ENCODE results near the gene PPP3CB.

The PPP3CB gene

DNA sequence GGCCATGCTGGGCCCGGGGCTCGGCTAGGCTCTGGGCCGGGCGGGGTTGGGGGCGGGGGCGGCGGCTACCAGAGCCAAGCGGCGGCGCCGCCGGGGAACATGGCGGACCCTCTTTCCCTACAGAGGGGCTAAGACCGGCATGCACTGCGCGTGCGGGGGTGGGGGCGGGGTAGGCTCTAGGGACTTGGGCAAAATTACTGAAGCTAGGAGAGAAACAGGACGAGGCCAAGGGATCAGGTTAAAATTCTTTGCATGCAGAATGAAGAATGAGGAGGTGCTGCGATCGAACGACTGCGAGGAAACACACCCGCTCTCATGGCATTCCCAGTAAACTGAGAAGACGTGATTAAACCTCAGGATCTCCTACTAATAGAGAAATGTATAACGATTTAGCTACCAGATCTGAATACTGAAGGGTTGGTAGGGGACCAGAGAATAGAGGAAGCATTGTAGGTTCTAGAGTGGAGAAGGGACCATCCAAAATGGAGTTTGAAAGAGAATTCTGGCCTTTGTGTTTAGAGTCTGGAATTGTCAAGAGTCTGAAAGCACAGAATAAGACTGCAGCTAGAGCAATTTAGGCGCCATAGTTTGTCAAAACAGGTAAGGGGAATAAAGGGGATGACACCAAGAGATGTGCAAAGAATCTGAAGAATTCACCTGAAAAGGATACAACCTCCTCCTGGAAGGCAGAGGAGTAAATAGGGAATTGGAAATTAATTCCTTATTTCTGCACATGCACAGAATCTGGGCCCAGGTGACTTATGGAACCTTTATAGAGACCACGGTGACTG, at the start of gene PPP3CB:
TSS of gene PPP3CB (minus strand) at position 141 of the 791 bp plus-strand sequence. CDS start at position 6, 135 bp downstream.
- DNase-seq = peak; percentile 92

DNA sequence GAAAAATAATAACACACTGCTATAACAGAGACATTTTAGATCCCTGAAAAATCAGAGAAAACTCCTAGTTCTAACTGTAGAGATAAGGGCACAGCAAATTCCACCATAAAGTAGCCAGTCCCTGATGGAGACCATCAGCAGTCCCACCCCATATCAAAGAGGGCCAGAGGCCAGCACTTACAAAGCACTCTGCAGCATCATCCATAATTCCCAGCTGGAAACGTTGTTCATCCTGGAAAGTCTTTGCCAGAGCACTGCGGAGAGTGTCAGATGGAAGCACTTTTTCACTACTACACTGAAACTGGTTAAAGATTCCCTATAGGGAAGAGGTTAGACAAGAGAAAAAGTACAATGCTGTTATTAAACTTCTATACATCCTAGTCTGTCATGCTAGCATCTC, 49.5 kb upstream of the PPP3CB start:
- DNase-seq = no peak

DNA sequence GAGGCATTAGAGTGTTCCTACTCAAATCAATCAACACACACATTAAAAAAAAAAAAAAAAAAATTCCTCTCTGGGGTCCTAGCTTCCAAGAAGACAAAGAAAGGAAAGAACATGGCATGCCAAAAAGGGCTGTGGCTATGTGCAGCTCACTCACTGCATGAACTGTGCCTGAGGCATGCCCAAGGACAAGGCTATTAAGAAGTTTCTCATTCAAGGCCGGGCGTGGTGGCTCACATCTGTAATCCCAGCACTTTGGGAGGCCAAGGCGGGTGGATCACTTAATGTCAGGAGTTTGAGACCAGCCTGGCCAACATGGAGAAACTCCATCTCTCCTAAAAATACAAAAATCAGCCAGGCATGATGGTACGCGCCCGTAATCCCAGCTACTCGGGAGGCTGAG, 41.9 kb upstream of the PPP3CB start:
- no peak for DNase-seq

DNA sequence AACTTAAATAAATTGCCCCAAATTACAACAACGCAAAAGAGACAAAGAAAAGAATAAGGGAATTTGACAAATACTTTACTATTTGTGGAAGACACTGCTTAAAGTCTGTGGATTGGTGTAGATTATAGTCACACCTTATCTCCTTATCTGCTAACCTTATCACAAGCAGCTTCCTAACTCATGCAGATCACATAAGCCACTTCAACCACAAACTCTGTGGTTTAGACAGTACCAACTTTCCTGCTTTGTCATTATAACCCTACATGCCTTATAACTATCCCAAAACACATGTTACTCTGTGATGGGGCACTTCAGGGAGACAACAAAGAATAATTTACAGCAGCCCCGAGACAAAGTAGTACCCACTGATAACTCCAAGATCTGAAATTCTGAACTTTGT, 41.5 kb upstream of the PPP3CB start:
- DNase-seq = no peak

DNA sequence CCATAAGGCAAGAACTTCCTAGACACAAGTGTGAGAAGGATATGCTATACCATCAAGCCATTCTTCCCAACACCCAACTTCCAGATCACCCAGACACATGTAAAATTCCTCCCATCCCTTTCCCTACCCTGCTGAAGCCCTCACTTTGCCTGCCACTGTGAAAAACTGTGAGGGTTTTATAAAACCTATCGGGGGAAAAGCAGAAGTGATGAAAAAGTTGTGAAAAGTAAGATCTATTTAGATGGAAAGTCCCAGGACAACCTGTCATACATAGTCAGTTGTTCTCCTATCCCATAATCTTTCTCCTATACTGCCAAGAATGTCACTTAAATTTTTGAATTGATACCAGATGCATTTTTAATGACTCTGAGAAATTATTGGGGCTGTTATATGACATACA, 39.0 kb upstream of the PPP3CB start:
- DNase-seq = no peak

DNA sequence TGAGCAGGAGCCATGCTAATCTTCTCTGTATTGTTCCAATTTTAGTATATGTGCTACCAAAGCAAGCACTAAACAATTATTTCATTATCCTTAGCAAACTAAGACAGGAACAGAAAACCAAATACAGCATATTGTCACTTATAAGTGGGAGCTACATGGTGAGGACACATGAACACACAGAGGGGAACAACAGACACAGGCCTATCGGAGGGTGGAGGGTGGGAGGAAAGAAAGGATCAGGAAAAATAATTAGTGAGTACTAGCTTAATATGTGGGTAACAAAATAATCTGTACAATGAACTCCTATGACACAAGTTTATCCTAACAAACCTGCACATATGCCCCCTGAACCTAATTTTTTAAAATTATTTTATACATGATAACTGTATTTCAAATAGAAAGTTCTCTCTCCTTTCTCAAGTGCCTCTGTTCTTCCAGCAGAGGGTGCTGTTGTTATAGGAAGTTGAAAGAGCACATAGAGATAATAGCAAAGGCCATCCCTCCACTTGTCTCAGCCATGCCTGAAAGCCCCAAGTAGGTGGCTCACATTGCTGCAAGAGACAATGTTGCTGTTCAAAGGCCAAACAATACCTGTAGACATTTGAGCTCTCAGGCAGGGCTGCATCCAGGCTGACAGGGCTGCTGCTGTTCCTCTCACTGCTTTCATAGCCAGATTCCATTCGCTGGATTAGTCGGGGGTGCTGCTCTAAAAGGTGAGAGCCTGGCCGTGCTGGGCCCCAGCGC, 33.4 kb upstream of the PPP3CB start:
- DNase-seq = peak; percentile 42

DNA sequence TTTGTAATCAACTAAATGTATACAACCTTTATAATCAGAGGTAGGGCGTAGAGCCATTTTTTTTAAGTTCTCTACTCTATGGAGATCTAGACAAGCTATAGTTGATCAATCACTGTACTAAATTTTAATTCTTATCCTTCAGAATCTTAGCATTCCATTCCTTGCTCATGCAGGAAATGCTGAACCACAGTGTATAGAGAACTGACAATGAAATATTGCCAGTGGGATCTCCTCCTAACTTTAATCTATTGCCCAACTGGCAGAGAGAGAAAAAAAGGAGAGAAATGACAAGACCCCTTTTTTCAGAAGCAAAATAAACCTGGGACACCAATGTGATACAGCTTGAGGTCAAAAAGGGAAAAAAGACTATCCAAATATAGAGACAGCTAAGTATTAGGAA, 26.4 kb upstream of the PPP3CB start:
- no peak for DNase-seq

DNA sequence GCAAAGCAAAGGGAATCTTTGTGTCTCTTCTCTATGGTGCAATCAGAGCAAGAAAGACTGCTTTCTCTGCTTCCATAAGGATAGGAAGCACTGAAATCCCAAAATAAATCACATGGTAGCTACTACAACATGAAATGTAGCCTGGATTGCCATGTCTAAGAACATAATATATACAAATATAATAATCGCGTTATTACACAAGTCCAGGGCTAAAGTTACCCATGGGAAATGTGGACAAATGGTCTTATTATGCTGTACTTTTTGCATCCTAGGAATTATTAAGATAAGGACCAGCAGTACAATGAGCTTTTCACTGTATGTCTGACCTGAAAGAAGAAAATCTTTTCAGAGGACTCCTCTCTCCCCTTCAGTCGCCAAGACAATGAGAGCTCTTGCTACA, 23.5 kb upstream of the PPP3CB start:
- no peak for DNase-seq

DNA sequence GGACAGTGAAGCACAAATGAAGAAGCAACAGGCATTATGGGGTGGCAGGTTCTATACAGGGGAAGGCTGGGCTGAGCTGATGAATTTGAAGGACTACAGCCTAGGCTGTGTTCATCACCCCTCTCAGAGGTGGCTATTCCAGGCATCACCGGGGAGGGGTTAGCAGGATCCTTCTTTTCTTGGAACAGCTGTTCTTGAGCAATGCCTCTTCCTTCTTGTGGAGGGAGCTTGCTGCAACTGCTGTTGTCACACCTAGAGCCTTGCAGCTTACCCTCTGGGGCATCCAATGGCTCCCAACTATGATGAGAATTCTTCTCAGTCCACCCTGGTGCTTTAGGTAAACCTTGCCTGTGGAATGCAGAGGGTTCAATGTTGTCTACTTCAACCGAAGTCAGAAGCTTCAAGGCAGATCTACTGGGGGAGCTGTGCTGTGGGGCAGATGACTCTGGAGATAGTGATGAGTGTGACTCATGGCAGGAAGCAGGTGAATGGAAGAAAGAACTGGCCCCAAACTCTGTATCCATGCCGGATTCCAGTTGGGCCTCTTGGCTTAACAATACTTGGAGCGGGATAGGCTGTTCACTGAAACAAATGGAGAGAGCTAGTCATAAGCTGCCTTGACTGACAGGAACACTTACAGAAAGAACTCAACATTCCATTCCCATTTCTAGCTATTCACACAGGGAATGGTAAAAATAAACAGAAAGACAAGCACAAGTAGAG, 21.5 kb upstream of the PPP3CB start:
- no peak for DNase-seq

DNA sequence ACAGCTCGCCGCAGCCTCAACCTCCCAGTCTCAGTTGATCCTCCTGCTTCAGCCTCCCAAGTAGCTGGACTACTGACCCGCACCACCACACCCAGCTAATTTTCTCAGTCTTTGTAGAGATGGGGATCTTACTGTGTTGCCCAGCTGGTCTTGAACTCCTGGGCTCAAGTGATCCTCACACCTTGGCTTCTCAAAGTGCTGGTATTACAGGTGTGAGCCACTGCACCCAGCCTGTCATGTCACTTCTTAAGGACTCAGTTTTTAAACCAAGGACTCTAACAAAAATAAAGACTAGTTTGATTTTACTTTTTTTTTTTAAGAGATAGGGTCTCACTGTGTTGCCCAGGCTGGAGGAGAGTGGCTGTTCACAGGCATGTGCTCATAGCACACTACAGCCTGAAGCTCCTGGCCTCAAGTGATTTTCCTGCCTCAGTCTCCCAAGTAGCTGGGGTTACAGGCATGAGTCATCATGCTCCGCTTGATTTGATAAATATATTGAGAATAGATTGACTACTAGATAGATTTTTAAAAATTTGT, 16.5 kb upstream of the PPP3CB start:
- DNase-seq = no peak

DNA sequence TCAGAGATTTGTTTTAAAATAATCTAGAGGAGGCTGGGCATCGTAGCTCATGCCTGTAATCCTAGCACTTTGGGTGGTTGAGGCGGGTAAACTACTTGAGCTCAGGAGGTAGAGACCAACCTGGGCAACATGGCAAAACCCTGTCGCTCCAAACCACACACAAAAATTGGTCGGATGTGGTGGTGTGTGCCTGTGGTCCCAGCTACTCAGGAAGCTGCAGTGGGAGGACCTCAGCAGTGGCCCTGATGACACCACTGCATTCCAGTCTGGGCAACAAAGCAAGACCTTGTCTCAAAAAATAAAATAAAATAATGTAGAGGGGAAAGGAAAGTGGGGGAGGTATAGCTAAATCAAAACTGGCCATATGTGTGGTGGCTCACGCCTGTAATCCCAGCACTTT, 13.9 kb upstream of the PPP3CB start:
- no peak for DNase-seq

DNA sequence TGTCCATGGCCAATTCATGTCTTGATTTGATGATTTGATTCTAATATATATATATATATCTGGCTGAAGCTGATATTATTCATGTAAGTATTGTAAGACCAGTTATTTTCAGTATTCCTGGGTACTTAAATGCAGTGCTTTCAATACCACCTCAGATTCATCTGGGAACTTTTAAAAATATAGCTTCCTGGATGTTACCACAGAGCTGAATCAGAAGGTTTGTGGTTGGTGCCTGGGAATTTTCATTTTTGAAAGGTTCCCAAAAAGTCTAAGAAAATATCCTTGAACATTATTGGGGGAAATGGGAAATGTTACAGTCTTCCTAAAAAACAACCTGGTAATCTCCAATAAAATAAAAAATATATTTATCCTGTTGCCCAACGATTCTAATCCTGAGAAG, 10.7 kb upstream of the PPP3CB start:
- DNase-seq = no peak

DNA sequence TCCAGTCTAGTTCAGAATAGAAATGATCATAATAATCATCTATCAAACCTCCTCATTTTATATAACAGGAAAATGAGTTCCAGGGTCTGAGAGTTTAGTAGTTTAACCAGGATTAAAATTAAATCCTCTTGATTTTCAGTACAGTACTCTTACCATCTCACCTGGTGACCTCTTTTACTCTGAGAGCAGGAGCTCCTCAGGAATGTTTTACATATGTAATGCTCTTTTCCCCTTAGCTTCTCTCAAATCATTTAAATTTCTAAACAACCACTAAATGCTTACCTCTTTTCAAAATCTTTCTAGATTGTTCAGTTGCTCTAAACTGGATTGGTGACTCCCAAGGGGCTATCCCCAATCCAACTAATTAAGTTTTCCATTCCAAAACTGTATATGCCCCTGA, 10.2 kb upstream of the PPP3CB start:
- no peak for DNase-seq

DNA sequence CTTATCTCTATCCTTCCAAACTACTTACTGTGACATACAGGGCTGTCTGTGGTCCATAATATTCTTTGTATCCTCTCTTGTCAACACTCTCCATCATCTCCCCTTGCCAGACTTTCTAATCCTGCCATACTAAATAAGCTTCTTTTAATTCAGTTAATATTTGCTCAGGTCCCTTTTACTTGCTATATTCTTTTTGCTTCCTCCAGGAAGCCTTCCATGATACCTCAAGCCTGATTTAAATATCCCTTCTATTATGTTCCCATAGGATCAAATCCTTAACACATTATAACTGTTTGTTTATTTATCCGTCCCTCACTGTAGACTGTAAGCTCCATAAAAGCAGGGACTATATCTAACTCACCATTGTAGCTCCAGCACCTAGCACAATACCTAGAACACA, 7.2 kb upstream of the PPP3CB start:
- DNase-seq = no peak

DNA sequence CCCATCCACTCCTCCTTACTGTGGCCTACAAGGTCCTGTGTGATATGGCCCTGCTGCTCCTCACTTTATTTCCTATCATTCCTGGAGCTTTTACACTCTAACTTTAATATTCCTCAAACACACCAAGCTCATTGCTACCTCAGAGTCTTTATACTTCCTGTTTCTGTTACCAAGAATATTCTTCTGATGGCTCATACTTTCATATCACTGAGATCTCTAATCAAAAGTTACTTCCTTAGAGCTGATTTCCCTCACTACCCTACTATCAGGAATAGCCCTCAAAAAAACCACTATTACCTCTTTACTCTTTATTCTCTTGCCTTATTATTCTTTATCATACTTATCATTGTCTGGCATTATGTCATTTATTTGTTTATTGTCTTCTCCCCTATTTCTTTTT, 5.8 kb upstream of the PPP3CB start:
- no peak for DNase-seq

DNA sequence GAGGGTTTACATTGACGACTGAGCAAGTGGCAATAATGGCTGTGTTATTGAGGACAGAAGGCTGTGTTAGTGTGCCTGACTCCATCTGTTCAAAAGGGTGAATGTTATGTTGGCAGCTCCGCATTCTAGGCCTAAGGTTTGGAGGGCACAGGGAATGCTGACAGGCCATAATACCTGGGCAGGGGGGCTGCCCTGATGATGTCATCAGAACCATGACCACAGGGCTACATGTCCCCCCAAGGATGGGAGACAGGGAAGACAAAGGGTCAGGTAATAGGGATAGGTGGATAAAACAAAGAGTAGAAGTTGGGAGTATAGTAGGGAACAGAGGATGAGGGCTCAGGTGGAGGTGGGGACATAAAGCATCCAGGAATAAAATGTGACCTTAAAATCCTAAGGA, 1.8 kb upstream of the PPP3CB start:
- DNase-seq = no peak

DNA sequence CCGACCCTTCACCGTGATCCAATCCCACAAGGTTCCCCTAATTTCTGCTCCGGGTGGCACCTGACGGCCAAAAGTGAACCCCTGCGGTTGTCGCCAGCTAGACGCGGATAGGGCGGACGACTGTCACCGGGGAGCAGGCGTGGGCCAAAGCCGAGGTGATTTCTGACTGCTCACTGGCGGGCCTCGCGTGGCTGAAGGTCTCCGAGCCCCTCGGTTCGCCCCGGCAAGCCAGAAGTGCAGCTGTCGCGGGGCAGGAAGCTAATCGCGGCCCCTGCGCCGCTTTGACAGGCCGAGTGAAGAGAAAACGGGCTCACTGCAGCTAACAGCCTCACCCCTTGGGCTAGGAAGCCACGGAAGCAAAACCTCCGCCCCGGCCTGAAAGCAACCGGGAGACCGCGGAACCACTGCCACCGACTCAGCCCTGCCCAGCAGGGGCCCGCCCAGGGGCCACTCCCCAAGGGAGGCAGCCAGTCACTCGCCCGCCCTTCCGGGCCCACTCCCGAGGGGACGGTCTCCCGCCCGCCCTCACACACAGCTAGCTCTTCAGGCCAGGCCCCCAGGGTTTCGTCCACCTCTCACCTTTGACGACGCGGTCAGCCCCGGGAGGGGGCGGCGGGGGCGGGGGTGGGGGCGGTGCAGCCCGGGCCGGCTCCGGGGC, 469 bp downstream of the PPP3CB start:
- DNase-seq = peak; percentile 93

DNA sequence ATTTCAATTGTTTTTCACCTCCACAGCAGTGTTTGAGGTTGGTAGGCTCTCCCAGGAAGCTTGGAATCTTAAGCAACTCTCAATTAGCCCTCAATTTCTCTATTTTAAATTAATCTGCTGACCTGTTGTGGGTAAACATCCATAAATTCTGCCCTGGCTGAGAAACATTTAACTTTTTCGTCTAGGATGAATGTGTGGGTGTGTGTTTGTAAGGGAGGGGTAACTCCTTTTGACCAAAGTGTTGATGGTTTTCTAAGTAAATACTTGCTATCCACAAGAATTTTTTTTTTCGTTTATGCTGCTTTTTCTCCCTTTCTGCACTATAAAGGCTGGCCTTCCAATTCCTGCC, 973 bp downstream of the PPP3CB start:
- DNase-seq = no peak

DNA sequence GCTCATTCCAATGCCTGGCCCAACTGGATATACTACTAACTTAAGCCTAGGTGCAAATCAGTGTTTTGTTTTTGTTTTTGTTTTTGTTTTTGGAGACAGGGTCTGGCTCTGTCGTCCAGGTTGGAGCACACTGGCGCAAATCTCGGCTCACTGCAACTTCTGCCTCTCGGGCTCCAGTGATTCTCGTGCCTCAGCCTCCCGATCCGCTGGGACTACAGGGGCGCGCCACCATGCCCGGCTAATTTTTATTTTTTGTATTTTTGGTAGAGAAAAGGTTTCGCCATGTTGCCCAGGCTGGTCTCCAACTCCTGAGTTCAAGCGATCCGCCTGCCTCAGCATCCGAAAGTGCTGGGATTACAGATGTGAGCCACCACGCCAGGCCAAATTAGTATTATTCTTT, 1.6 kb downstream of the PPP3CB start:
- no peak for DNase-seq

DNA sequence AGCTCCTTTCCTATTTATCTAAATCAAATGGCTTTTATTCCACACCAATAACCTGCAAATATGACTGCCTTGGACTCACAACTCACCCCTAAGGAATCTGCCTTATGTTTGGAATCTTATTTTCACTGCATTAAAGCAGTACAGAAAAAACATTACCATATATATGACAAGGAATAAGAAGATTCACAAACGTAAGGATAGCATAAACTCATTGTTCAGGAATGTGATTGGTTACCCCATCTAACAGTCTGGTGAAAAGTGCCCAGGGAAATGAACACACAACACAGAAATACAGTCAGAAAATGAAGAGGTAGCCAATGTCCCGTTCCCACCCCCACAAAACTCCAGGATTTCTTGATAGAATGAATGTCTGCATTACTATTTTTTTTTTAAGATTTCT, 2.0 kb downstream of the PPP3CB start:
- no peak for DNase-seq

DNA sequence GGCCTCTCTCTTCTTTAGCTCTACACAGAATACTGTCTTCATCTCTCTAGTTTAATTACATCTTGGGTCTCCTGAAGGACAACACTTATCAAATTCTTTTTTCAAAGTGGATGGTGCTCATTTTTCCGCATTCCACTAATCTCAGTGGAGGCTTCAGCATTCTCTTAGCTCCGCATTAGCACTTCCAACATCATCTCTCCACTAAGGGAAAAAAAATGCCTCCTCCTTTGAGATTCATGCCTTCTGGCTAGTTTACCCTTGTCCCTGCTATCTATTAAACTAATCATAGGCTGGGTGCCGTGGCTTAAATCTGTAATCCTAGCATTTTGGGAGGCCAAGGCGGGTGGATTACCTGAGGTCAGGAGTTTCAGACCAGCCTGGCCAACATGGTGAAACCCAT, 9.2 kb downstream of the PPP3CB start:
- no peak for DNase-seq

DNA sequence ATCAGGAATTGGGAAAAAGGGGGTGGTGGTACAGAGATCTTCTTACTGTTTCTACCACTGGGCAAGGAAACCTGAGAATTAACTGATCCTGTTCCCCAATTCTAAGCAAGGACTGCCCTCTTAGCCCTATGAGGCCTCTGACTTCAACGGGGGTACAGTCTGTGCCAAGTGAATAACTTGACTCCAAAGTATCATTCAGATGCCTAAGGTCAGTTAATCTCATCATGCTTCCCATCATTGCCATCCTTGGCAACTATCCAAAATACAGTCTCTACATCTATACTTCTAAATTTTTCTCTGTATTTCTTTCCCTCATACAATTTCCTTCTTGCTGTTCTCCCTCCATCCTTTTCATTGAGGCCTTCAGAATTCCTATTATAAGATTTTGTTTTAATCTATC, 10.5 kb downstream of the PPP3CB start:
- no peak for DNase-seq

DNA sequence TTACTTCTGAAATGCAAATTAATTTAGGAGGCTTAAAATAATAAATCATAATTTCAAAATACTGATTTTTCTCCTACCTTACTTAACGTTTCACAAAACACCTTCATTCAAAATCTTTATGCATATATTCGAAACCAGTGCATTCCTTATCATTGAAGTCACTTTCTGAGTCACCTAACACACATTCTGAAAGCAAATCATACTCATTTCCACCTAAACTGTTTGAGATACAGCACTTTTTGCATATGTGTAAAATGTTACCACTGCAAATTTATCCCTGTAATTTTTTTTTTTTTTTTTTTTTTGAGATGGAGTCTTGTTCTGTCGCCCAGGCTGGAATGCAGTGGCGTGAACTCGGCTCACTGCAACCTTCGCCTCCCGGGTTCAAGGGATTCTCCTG, 15.7 kb downstream of the PPP3CB start:
- DNase-seq = no peak

Data from CD4-positive, alpha-beta T cell treated with Interleukin-15 for 1 hour (primary cell).